Effector CD4-positive, alpha-beta T cell (primary cell): ENCODE measurements around the gene ZNF708.
A peak's percentile ranks its signal among the peaks of the same experiment; 100 is the strongest.
"Not testable (repeated sequence)": the region's sequence is repeated elsewhere in the genome, so short reads cannot be mapped to it uniquely, and the experiment has no call there.

Experiments used
- DNase-seq: peaks from one replicate; pipeline ENCODE4 v3.0.0-alpha.2; 2020
- total RNA-seq: gene quantifications from one replicate; lab custom pipeline; 2026; lab: John Stamatoyannopoulos, UW

ZNF708 gene
- total RNA-seq, result 48.8 reads per million, percentile 67 among the genes with 10 or more reads in this experiment

- peak; percentile 63 for DNase-seq
Measured at GRCh38 chr19:21328885-21329605, at the start of gene ZNF708. ZNF708 (minus strand) TSS chr19:21329410; CDS start chr19:21329212, 198 bp downstream.

DNA sequence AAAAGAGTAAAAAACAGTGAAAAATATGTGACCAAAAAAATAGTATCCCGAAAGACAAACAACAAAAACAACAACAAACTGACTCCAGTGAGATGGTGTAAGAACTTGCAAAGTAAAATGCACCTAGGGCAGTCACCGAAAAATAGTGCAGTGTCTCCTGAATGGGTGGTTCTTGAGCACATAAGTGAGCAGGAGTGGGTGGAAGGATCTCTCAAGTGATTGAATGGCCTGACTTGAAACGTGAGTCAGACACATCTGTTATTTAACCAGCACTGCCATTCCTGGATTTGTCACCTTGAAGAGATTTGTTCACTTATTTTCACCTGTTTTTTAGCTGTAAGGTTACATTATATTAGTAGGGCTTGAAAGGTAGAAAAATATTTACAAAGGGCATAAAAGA lies 33.1 kb upstream of the ZNF708 start:
- no peak for DNase-seq

- DNase-seq, result peak; percentile 67
Measured at GRCh38 chr19:21358768-21359451, 29.7 kb upstream of the ZNF708 start, which contains the start of gene ZNF738. ZNF738 (plus strand) TSS chr19:21359000; CDS start chr19:21359141, 141 bp downstream.

DNA sequence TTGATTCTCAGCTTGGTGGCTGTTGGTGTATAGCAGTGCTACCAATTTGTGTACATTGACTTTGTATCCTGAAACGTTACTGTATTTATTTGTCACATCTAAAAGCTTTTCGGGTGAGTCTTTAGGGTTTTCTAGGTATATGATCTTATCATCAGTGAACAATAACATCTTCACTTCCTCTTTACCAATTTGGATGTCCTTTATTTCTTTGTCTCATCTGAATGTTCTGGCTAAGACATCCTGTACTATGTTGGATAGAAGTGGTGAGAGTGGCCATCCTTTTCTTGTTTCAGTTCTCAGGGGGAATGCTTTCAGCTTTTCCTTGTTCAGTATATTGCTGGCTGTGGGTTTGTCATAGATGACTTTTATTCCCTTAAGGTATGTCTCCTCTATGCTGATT lies 23.6 kb upstream of the ZNF708 start:
- no peak for DNase-seq

- DNase-seq, result not testable (repeated sequence)
Measured at GRCh38 chr19:21344841-21345240, 15.6 kb upstream of the ZNF708 start.

DNA sequence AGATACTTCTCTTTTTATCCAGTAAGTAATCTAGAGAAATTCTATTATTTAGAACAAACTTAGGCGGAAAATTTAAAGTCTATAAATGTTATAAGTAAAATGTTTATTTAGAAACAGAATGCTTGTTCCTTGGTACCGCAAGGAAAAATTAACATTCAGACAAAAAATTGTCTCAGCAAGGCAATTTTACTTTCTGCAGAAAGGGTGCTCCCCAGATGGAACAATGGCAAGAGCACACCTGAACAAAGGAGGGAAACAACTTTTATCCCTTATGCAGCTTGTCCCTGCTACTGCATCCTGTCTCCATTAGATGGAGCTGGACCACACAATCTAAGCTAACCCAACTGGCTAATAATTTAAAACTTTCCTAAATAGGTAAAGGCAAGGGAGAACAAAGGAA lies 6.5 kb upstream of the ZNF708 start:
- no peak for DNase-seq

DNA sequence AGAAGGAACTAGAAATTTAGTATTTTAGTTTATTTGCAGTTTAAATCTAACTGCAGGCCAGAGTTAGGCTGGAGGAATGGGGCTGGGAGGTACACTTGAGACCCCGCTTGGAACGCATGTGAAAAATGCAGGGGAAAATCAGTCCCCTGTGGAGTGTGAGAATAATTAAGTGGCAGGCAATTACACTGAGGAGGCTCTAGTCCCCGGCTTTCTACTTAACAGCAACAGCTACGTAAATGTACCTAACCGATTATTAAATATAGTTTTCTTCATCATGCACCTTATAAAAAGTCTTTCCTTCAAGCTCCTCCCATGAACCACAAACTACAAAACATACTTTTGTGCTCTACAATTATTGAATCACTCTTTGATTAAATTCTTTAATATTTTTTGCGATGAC lies 804 bp downstream of the ZNF708 start:
- no peak for DNase-seq

DNA sequence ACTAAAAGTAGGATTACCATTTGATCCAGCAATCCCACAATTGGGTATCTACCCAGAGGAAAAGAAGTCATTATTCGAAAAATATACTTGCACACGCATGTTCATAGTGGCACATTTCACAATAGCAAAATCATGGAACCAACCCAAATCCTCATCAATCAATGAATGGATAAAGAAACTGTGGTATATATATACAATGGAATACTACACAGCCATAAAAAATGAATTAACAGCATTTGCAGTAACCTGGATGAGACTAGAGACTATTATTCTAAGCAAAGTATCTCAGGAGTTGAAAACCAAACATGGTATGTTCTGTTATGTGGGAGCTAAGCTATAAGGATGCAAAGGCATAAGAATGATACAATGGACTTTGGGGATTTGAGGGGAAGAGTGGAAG lies 3.0 kb downstream of the ZNF708 start:
- no peak for DNase-seq

GRCh38 chr19:21323000-21323399 lies 6.2 kb downstream of the ZNF708 start:
- DNase-seq, result no peak

DNA sequence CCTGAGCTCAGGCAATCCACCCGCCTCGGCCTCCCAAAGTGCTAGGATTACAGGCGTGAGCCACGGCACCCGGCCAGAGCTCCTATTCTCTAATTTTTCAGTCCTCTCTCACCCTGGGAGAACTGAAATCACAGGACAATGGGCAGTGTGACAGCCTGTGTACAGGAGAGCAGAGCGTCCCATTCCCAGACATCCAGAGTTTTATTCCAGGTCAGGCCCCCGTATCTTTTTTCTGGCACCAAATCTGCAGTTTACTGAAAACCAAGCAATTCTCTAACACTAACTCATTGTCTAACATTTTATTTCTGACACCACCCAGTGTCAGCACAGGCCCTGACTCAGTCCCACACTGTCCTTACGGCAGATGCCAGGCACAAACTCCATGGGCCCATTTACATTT lies 6.7 kb downstream of the ZNF708 start:
- no peak for DNase-seq

DNA sequence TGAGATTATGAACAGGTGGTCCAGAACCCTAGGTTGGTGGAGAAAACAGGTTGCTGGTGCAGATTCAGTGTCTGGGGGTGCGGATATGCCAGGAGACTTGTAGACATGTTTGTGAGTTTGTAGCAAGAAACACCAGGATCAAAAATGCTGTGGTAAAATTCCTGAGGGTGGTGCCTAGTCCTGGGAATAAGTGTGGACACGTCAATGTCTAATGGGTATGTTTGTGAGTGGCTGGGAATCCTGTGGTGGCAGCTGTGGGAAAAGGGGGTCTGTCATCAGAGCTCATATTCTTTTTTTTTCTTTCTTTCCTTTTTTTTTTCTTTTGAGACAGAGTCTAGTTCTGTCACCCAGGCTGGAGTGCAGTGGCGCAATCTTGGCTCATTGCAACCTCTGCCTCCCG lies 7.2 kb downstream of the ZNF708 start:
- DNase-seq, result no peak

DNA sequence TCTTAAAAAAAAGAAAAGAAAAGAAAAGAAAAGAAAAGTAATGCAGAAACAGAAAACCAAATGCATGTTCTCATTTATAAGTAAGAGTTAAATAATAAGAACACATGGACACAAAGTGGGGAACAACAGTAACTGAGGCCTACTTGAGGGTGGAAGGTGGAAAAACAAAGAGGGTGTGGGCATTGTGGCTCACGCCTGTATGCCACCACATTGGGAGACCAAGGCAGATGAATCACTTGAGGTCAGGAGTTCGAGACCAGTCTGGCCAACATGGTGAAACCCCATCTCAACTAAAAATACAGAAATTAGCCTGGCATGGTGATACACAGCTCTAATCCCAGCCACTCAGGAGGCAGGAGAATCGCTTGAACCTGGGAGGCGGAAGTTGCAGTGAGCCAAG lies 8.1 kb downstream of the ZNF708 start:
- DNase-seq, result no peak

DNA sequence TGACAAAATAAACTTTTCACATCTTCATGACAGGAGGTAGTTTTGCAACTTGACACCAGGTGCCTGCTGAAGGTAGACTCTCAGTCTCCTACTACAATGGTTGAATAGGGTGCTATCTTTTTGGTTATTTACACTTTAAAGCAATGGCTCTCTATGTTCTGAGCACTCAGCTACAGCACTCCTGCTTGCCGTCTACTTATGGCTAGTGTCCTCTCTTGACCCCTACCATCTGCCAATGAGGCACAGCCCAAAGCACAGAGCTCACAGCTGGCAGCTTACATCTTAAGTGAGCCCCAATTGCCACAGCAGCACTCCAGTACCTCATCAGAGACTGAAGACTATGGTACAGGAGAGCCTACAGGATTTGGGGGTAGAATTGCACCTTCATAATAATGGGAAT lies 11.4 kb downstream of the ZNF708 start:
- no peak for DNase-seq

DNA sequence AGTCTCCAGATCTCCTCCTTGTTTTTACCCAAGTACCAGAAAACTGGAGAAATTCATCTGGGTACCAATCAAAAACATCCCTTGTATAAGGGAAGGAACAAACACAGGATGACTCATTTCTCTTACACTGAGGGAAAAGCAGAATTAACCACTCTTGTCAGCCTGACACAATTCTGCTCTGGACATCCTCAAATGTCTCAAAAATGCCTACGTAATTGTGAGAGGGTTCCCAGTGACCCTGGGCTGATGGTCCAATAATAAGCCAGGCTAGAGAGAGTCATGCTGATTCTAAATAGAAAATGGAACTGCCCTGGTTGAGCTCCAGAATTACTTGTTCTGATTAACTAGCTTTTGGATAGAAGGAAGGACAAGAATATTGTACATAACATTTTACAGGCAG lies 14.5 kb downstream of the ZNF708 start:
- DNase-seq, result no peak

DNA sequence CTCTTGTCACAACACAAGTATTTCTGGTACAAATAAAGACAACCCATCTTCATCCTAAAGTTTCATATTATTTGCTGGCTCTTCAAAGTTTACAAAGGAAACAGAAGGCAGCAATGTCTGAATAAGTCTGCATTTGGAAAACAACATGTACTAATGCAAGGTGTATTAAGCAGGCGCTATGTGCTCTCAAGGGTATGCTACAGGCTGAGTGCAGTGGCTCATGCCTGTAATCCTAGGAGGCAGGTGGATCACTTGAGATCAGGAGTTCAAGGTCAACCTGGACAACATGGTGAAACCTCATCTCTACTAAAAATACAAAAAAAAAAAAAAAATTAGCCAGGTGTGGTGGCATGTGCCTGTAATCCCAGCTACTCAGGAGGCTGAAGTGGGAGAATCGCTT lies 16.4 kb downstream of the ZNF708 start:
- DNase-seq, result not testable (repeated sequence)

- DNase-seq, result no peak
Measured at GRCh38 chr19:21308773-21309172, 20.4 kb downstream of the ZNF708 start.

DNA sequence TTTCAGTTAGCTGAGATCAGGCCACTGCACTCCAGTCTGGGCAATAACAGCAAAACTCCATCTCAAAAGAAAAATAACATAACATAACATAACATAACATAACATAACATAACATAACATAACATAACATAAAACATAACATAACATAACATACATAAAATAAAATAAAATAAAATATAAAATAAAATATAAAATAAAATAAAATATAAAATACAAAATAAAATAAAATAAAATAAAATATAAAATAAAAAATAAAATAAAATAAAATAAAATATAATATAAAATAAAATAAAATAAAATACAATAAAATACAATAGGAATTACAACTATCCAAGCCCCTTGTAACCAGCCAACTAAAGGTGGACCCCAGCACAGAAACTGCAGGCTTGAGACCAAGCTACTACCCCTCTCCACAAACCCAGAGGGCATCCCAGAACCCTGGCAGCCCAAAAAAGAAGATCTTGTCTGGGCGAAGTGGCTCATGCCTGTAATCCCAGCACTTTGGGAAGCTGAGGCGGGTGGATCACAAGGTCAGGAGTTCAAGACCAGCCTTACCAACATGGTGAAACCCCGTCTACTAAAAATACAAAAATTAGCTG lies 22.2 kb downstream of the ZNF708 start:
- not testable (repeated sequence) for DNase-seq

DNA sequence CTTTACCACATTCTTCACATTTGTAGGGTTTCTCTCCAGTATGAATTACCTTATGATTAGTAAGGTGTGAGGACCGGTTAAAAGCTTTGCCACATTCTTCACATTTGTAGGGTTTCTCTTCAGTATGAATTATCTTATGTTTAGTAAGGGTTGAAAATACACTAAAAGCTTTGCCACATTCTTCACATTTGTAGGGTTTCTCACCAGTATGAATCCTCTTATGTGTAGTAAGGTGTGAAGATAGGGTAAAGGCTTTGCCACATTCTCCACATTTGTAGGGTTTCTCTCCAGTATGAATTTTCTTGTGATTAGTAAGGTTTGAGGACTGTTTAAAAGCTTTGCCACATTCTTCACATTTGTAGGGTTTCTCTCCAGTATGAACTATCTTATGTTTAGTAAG lies 35.4 kb downstream of the ZNF708 start:
- not testable (repeated sequence) for DNase-seq

DNA sequence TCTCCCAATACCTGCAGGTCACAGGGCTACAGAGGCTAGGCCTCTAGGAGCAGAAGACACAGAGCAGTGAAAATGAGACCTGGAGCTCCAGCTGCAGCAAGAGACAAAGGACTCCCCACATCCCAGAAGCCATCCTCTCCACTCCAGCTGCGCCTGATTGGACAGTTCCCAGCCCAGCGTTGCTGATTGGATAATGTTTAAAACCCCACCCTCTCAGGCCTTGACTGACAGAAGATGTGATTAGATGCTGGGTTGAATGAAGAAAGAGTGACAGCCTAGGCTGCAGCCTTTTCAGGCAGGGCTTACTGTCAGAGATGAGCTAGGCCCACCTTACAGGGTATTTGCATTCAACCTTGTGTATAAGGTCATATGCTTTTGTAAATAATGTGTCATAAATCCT lies 59.4 kb downstream of the ZNF708 start:
- DNase-seq, result no peak

- DNase-seq, result no peak
Measured at GRCh38 chr19:21264891-21265290, 64.3 kb downstream of the ZNF708 start.

- DNase-seq, result no peak
Measured at GRCh38 chr19:21264416-21264815, 64.8 kb downstream of the ZNF708 start.

- DNase-seq, result not testable (repeated sequence)
Measured at GRCh38 chr19:21260848-21261381, 68.3 kb downstream of the ZNF708 start.

DNA sequence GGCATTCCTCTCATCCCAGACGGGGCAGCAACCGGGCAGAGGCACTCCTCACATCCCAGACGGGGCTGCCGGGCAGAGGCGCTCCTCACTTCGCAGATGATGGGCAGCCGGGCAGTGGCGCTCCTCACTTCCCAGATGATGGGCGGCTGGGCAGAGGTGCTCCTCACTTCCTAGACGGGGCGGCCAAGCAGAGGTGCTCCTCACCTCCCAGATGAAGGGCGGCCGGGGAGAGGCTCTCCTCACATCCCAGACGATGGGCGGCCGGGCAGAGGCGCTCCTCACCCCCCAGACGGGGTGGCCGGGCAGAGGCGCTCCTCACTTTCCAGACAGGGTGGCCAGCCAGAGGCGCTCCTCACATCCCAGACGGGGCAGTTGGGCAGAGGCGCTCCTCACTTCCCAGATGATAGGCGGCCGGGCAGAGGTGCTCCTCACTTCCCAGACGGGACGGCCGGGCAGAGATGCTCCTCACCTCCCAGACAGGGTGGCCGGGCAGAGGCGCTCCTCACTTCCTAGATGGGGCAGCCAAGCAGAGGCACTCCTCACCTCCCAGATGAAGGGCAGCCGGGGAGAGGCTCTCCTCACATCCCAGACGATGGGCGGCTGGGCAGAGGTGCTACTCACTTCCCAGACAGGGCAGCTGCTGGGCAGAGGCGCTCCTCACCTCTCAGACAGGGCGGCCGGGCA lies 68.9 kb downstream of the ZNF708 start:
- DNase-seq, result no peak
